H1 (cell line): Measurements from ENCODE around the gene IL19. TPM values are rescaled to one million over a fixed set of nuclear protein-coding genes. Genes with fewer than 3 reads are reported as not detected.

Experiments
- CTCF ChIA-PET: fragments of 300-600 bp; sonication (Branson Sonifier 250); formaldehyde crosslinking; loops from one replicate; lab custom pipeline; 2021; ENCODE audit not compliant: partially characterized antibody; lab: Charles Lee
- POLR2A ChIA-PET: fragments of 300-600 bp; sonication (Branson Sonifier 250); formaldehyde crosslinking; loops from one replicate; lab custom pipeline; 2021; ENCODE audit warnings: inconsistent platforms; ENCODE audit not compliant: partially characterized antibody; lab: Charles Lee
- DNase-seq, 2 experiments: peaks; one replicate each; pipeline versions ENCODE4 v3.0.0 to v3.0.0-alpha.2; 2010 to 2022; ENCODE audit warnings: low spot score in 2 of 2, low read depth in 1 of 2, mixed read lengths in 1 of 2
- FAIRE-seq: peaks from 2 replicates; lab custom pipeline; 2011; peaks lifted over from hg19 to GRCh38; lab: Jason Lieb, UNC
- H2AFZ ChIP-seq: 2 replicates; pipeline ENCODE4 v1.8.1; 2012; ENCODE audit warnings: low read length, inconsistent platforms
- H2AK5ac ChIP-seq: 2 replicates; pipeline ENCODE4 v1.6.1; 2013; ENCODE audit warnings: low read depth, low read length
- H2BK120ac ChIP-seq: replicated peaks from 2 replicates; pipeline ENCODE3; 2013; ENCODE audit warnings: low read depth, low read length, inconsistent platforms
- H2BK12ac ChIP-seq: 2 replicates; pipeline ENCODE4 v1.6.1; 2013; ENCODE audit warnings: low read depth, low read length
- H2BK15ac ChIP-seq: 2 replicates; pipeline ENCODE4 v1.6.1; 2013; ENCODE audit warnings: low read length
- H2BK20ac ChIP-seq: 2 replicates; pipeline ENCODE4 v1.6.1; 2013; ENCODE audit warnings: low read length
- H2BK5ac ChIP-seq: 2 replicates; pipeline ENCODE4 v1.6.1; 2013; ENCODE audit warnings: low read depth, low read length
- H3K14ac ChIP-seq: 2 replicates; pipeline ENCODE4 v1.6.1; 2013; ENCODE audit warnings: inconsistent platforms; ENCODE audit not compliant: insufficient read length
- H3K18ac ChIP-seq: 2 replicates; pipeline ENCODE4 v1.6.1; 2013; ENCODE audit warnings: low read length; ENCODE audit errors: extremely low read depth
- H3K23ac ChIP-seq: 2 replicates; pipeline ENCODE4 v1.6.1; 2013; ENCODE audit warnings: inconsistent platforms; ENCODE audit not compliant: insufficient read length
- H3K23me2 ChIP-seq: 2 replicates; pipeline ENCODE4 v1.6.1; 2013; ENCODE audit warnings: low read depth, low read length
- H3K27ac ChIP-seq: 2 replicates; pipeline ENCODE4 v1.6.1; 2011; ENCODE audit warnings: low read depth, low read length, inconsistent platforms
- H3K27me3 ChIP-seq, 4 experiments: replicated peaks in 1 of 4; 1 replicate in 1 of 4; 2 replicates in 3 of 4; pipeline versions ENCODE4 v1.6.1 to v1.8.1; 2011 to 2013; ENCODE audit warnings: low read length in 3 of 4, mild to moderate bottlenecking in 3 of 4, inconsistent platforms in 2 of 4, mixed read lengths in 2 of 4, moderate library complexity in 1 of 4; ENCODE audit not compliant: control insufficient read depth in 3 of 4, insufficient read depth in 3 of 4; ENCODE audit errors: extremely low read depth in 1 of 4
- H3K36me3 ChIP-seq, 4 experiments: 2 replicates each; pipeline versions ENCODE4 v1.6.1 to v1.8.1; 2011 to 2013; ENCODE audit warnings: mild to moderate bottlenecking in 4 of 4, low read length in 3 of 4, moderate library complexity in 2 of 4, control low read depth in 1 of 4, inconsistent platforms in 1 of 4; ENCODE audit not compliant: insufficient read depth in 4 of 4, control insufficient read depth in 2 of 4
- H3K4ac ChIP-seq: replicated peaks from 2 replicates; pipeline ENCODE3; 2013; ENCODE audit warnings: low read length, low read depth, mixed read lengths, inconsistent platforms; ENCODE audit not compliant: insufficient read length
- H3K4me1 ChIP-seq, 4 experiments: replicated peaks in 1 of 4; 1 replicate in 1 of 4; 2 replicates in 3 of 4; pipeline versions ENCODE4 v1.6.1 to v1.8.1; 2011 to 2013; ENCODE audit warnings: low read length in 3 of 4, inconsistent platforms in 2 of 4, mixed read lengths in 1 of 4; ENCODE audit not compliant: insufficient read depth in 4 of 4, control insufficient read depth in 3 of 4
- H3K4me2 ChIP-seq, 2 experiments: 2 replicates each; pipeline versions ENCODE4 v1.6.1 to v1.8.1; 2011 to 2013; ENCODE audit warnings: low read depth in 2 of 2, low read length in 2 of 2, control low read depth in 1 of 2, inconsistent platforms in 1 of 2, mild to moderate bottlenecking in 1 of 2; ENCODE audit not compliant: insufficient read depth in 1 of 2
- H3K4me3 ChIP-seq, 4 experiments: fragments of 200-600, 300-600 bp in 1 of 4; sonication (generic), shearing (Covaris generic), sonication (Bioruptor Twin) in 1 of 4; 2 replicates each; pipeline versions ENCODE4 v1.5.1 to v1.8.1; 2011 to 2016; ENCODE audit warnings: low read length in 4 of 4, low read depth in 3 of 4, control low read depth in 2 of 4, inconsistent platforms in 2 of 4, mild to moderate bottlenecking in 2 of 4, mixed read lengths in 1 of 4, moderate library complexity in 1 of 4; ENCODE audit not compliant: insufficient read depth in 2 of 4; ENCODE audit errors: extremely low read depth in 1 of 4
- H3K56ac ChIP-seq: replicated peaks from 2 replicates; pipeline ENCODE3; 2013; ENCODE audit warnings: low read depth, mild to moderate bottlenecking, mixed read lengths, low read length, inconsistent platforms; ENCODE audit not compliant: insufficient read length
- H3K79me1 ChIP-seq: 2 replicates; pipeline ENCODE4 v1.6.1; 2013; ENCODE audit warnings: low read depth, low read length, control low read depth
- H3K79me2 ChIP-seq, 2 experiments: 2 replicates each; pipeline versions ENCODE4 v1.6.1 to v1.8.1; 2012 to 2013; ENCODE audit warnings: low read length in 2 of 2, mild to moderate bottlenecking in 2 of 2, inconsistent platforms in 1 of 2; ENCODE audit not compliant: insufficient read depth in 2 of 2, control insufficient read depth in 1 of 2
- H3K9ac ChIP-seq, 4 experiments: replicated peaks in 1 of 4; 1 replicate in 1 of 4; 2 replicates in 3 of 4; pipeline versions ENCODE4 v1.6.1 to v1.8.1; 2011 to 2013; ENCODE audit warnings: low read depth in 3 of 4, low read length in 3 of 4, control low read depth in 2 of 4, mild to moderate bottlenecking in 2 of 4, moderate library complexity in 2 of 4, inconsistent platforms in 1 of 4; ENCODE audit errors: extremely low read depth in 1 of 4
- H3K9me3 ChIP-seq, 2 experiments: 2 replicates each; pipeline versions ENCODE4 v1.6.1 to v1.8.1; 2012 to 2013; ENCODE audit warnings: mild to moderate bottlenecking in 2 of 2, moderate library complexity in 2 of 2, control low read depth in 1 of 2, inconsistent platforms in 1 of 2, low read depth in 1 of 2, low read length in 1 of 2, mixed read lengths in 1 of 2; ENCODE audit not compliant: insufficient read depth in 2 of 2
- H4K20me1 ChIP-seq, 2 experiments: replicated peaks in 1 of 2; 2 replicates each; pipeline versions ENCODE3 to v1.8.1; 2011 to 2013; ENCODE audit warnings: inconsistent platforms in 2 of 2, low read length in 2 of 2, mild to moderate bottlenecking in 1 of 2; ENCODE audit not compliant: insufficient read depth in 2 of 2, control insufficient read depth in 1 of 2
- H4K5ac ChIP-seq: 2 replicates; pipeline ENCODE4 v1.6.1; 2013; ENCODE audit warnings: low read length, low read depth, mixed read lengths, inconsistent platforms; ENCODE audit not compliant: insufficient read length
- H4K8ac ChIP-seq: 2 replicates; pipeline ENCODE4 v1.8.0; 2013; ENCODE audit warnings: mild to moderate bottlenecking, moderate library complexity, low read length, inconsistent platforms; ENCODE audit not compliant: insufficient read depth; ENCODE audit errors: extremely low read depth
- H4K91ac ChIP-seq: replicated peaks from 2 replicates; pipeline ENCODE3; 2013; ENCODE audit warnings: low read length, mixed read lengths, inconsistent platforms; ENCODE audit not compliant: insufficient read length
- CHD1 ChIP-seq: IDR thresholded peaks from 2 replicates; pipeline ENCODE4 v1.6.1; 2012; ENCODE audit warnings: low read depth, low read length, improper control_type of control experiment
- EGR1 ChIP-seq: IDR thresholded peaks from 2 replicates; pipeline ENCODE4 v1.6.1; 2011; ENCODE audit warnings: low read depth, low read length, borderline replicate concordance
- HDAC2 ChIP-seq, 2 experiments: fragments of 300-600 bp in 1 of 2; sonication (generic) in 1 of 2; IDR thresholded peaks; 2 replicates each; pipeline ENCODE4 v1.6.1; 2011 to 2012; ENCODE audit warnings: low read depth in 2 of 2, low read length in 2 of 2, mild to moderate bottlenecking in 2 of 2, moderate library complexity in 2 of 2, borderline replicate concordance in 1 of 2, inconsistent platforms in 1 of 2
- KDM4A ChIP-seq: IDR thresholded peaks from one replicate; pipeline ENCODE4 v1.7.1; 2012; ENCODE audit warnings: low read depth, mild to moderate bottlenecking, moderate library complexity, low read length, inconsistent platforms; ENCODE audit not compliant: severe bottlenecking
- POLR2AphosphoS5 ChIP-seq: IDR thresholded peaks from 2 replicates; pipeline ENCODE4 v1.6.1; 2011; ENCODE audit warnings: low read depth, low read length
- RNF2 ChIP-seq: fragments of 200-900, 300-1000 bp; sonication (generic); IDR thresholded peaks from 2 replicates; pipeline ENCODE4 v1.7.1; 2016; ENCODE audit warnings: borderline replicate concordance, low read depth, mild to moderate bottlenecking, antibody characterized with exemption, low read length; ENCODE audit not compliant: poor library complexity, severe bottlenecking; ENCODE audit errors: missing control alignments
- TEAD4 ChIP-seq: IDR thresholded peaks from 2 replicates; pipeline ENCODE4 v1.6.1; 2012; ENCODE audit warnings: low read depth, low read length, inconsistent platforms, mixed read lengths
- WGBS, 2 experiments: shearing (Covaris generic) in 1 of 2; methylation state at CpG; one replicate each; pipeline versions ENCODE4 v1.1.6 to v1.1.7; 2013 to 2015; ENCODE audit warnings: low lambda C conversion rate in 2 of 2, mixed read lengths in 2 of 2, inconsistent platforms in 1 of 2, low coverage in 1 of 2, missing lambda C conversion rate in 1 of 2; ENCODE audit not compliant: insufficient replicate concordance in 2 of 2, insufficient coverage in 1 of 2, insufficient read length in 1 of 2; ENCODE audit errors: extremely low coverage in 1 of 2, missing lambda C conversion rate in 1 of 2; 5-methylcytosine and 5-hydroxymethylcytosine counted together
- polyA plus RNA-seq, 7 experiments: library from polyadenylated mRNA; depleted of rRNA in 3 of 7; stranded (reverse) in 5 of 7; unstranded in 2 of 7; fragments of >200 nt in 5 of 7; fragments of 200-250 nt in 2 of 7; gene quantifications; 1 replicate in 5 of 7; 2 replicates in 1 of 7; 4 replicates in 1 of 7; pipeline versions ENCODE4 v1.2.1 to v1.2.3, GENCODE V29; 2011 to 2013; ENCODE audit warnings: missing spikeins in 2 of 7, mixed read lengths in 2 of 7
- total RNA-seq: library from RNA; stranded (reverse); fragmentation: NEBNext Ultra II Directional; extraction: Animal tissue kit (Norgen Biotek cat#: 25700); gene quantifications from 2 replicates; pipeline ENCODE4 v1.2.1, GENCODE V29; 2021
- TF ChIP-seq, protein P1 (sequence below): IDR thresholded peaks from 2 replicates; pipeline ENCODE4 v1.6.1; 2011; ENCODE audit warnings: low read depth, mild to moderate bottlenecking, low read length; ENCODE audit not compliant: insufficient read depth
- TF ChIP-seq, protein P2 (sequence below), 3 experiments: IDR thresholded peaks; 1 replicate in 2 of 3; 2 replicates in 1 of 3; pipeline versions ENCODE4 v1.5.1 to v1.6.1; 2011; ENCODE audit warnings: low read length in 3 of 3, mild to moderate bottlenecking in 3 of 3, inconsistent platforms in 2 of 3, low read depth in 1 of 3, moderate library complexity in 1 of 3; ENCODE audit not compliant: insufficient read depth in 1 of 3; ENCODE audit errors: control extremely low read depth in 1 of 3

The IL19 gene
- total and polyA plus RNA-seq, 2 of the 8 experiments (the other 6 are each of a cell fraction or from before 2014, with no cell fraction given): not detected

DNA sequence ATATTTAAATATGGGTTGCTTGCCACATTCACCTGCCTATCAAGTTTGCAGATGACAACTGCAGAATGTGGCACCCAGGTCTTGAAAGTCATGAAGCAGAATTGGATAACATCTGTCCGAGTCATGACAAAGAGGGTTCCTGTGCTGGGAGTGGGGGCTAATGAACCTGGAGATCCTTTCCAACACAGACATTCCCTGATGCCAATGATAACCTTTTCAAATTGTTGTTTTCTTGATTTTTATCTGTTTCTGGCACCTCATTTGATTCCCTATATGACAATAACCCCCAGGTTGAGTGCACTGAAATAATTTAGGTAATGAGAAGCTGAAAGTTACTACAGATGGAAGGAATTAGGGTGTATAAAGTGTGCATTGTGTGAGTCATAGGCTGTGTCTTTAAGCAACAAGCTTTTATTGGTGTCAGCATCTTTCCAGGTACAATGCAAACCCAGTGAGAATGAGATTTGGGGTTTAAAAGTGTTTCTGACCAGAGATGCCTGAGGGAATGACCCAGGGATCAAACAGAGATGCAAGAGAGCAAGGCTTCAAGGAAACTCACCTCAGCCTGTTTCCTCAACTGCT, 33.7 kb downstream of the IL19 start:
- no peak overlapping the region for H2BK15ac ChIP-seq
- CTCF ChIA-PET: interaction anchor here (1.0 to 5.0 kb wide), 18 partner anchors 9 to 325 kb away, joined by 3 to 29 read pairs (median 4); partner anchors contain the start of genes IL10 and IL19
- POLR2A ChIA-PET: no interaction called here
- no peaks in the 10 kb centered on the region for H3K27me3 ChIP-seq
- H3K36me3 ChIP-seq: no peaks in the 10 kb centered on the region
- H4K5ac ChIP-seq: no peak overlapping the region
- no peak overlapping the region for H4K8ac ChIP-seq
- H3K9me3 ChIP-seq: no peaks in the 10 kb centered on the region
- no peak overlapping the region for H2AFZ ChIP-seq
- H2BK120ac ChIP-seq: no peak overlapping the region
- no peaks in the 10 kb centered on the region for H3K79me2 ChIP-seq
- no peak overlapping the region for H3K9ac ChIP-seq
- H3K27ac ChIP-seq: no peak overlapping the region
- H2BK12ac ChIP-seq: no peak overlapping the region
- no peak overlapping the region for H3K18ac ChIP-seq
- WGBS, 2 experiments: 87% methylated on average over 1 of the region's 1 CpG; no CpG with 5 or more reads in 1 of the 2 experiments
- H3K23me2 ChIP-seq: no peaks in the 10 kb centered on the region
- no peak overlapping the region for H2AK5ac ChIP-seq
- no peak overlapping the region for H3K4ac ChIP-seq
- FAIRE-seq: no peak
- no peak overlapping the region for H3K23ac ChIP-seq
- DNase-seq: no peak
- H4K20me1 ChIP-seq: no peaks in the 10 kb centered on the region
- H3K56ac ChIP-seq: no peak overlapping the region
- no peak overlapping the region for H2BK20ac ChIP-seq
- no peak overlapping the region for H4K91ac ChIP-seq
- H3K4me1 ChIP-seq: no peaks in the 10 kb centered on the region
- no peaks in the 10 kb centered on the region for H3K79me1 ChIP-seq
- H2BK5ac ChIP-seq: no peak overlapping the region
- no peak overlapping the region for H3K4me2 ChIP-seq
- no peak overlapping the region for H3K14ac ChIP-seq
- no peak overlapping the region for H3K4me3 ChIP-seq
- TF ChIP-seq KDM4A: no peak
- TF ChIP-seq RNF2: no peak
- TF ChIP-seq, protein P1, sequence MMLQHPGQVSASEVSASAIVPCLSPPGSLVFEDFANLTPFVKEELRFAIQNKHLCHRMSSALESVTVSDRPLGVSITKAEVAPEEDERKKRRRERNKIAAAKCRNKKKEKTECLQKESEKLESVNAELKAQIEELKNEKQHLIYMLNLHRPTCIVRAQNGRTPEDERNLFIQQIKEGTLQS: no peak
- TF ChIP-seq TEAD4: no peak
- TF ChIP-seq EGR1: no peak
- TF ChIP-seq CHD1: no peak
- TF ChIP-seq, protein P2, sequence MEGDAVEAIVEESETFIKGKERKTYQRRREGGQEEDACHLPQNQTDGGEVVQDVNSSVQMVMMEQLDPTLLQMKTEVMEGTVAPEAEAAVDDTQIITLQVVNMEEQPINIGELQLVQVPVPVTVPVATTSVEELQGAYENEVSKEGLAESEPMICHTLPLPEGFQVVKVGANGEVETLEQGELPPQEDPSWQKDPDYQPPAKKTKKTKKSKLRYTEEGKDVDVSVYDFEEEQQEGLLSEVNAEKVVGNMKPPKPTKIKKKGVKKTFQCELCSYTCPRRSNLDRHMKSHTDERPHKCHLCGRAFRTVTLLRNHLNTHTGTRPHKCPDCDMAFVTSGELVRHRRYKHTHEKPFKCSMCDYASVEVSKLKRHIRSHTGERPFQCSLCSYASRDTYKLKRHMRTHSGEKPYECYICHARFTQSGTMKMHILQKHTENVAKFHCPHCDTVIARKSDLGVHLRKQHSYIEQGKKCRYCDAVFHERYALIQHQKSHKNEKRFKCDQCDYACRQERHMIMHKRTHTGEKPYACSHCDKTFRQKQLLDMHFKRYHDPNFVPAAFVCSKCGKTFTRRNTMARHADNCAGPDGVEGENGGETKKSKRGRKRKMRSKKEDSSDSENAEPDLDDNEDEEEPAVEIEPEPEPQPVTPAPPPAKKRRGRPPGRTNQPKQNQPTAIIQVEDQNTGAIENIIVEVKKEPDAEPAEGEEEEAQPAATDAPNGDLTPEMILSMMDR (IDR thresholded peaks at IDR 0.05; ENCODE audit: control extremely low read depth in 1 of 3, insufficient read depth in 1 of 3, low read depth in 1 of 3, low read length in 3 of 3): no peak
- no peak for TF ChIP-seq HDAC2 (IDR thresholded peaks at IDR 0.05; ENCODE audit: borderline replicate concordance in 1 of 2, low read depth in 2 of 2, low read length in 2 of 2)
- no peak for TF ChIP-seq POLR2AphosphoS5
